Activated CD8-positive, alpha-beta memory T cell treated with anti-CD3 and anti-CD28 coated beads, Interleukin-2, amount 10 ng/mL, durations not matched to agents 7 days and 5 days (primary cell): ENCODE results near the gene MDGA2. TPM values are rescaled to one million over a fixed set of nuclear protein-coding genes. Genes with fewer than 3 reads are reported as not detected.
"Not testable (repeated sequence)": the region's sequence is repeated elsewhere in the genome, so short reads cannot be mapped to it uniquely, and the experiment has no call there.

ENCODE experiments used
- ATAC-seq: fragments of 150-1000 bp; cut with Tn5 transposase; one replicate; pipeline ENCODE4 v1.10.0; 2021; ENCODE audit warnings: moderate library complexity
- CTCF ChIA-PET: fragments of 350-600 bp; sonication (Branson Sonifier 250); formaldehyde crosslinking; loops from one replicate; lab custom pipeline; 2021; ENCODE audit warnings: antibody characterized with exemption; lab: Charles Lee
- DNase-seq: peaks from one replicate; pipeline ENCODE4 v3.0.0-alpha.2; 2020
- H3K27ac Mint-ChIP-seq: one replicate; pipeline ENCODE4 v1.8.0; 2021; ENCODE audit warnings: mild to moderate bottlenecking, mixed read lengths
- H3K27me3 Mint-ChIP-seq: one replicate; pipeline ENCODE4 v1.8.0; 2021; ENCODE audit warnings: mixed read lengths
- H3K36me3 Mint-ChIP-seq: one replicate; pipeline ENCODE4 v1.8.0; 2021; ENCODE audit warnings: mild to moderate bottlenecking, mixed read lengths
- H3K4me1 Mint-ChIP-seq: one replicate; pipeline ENCODE4 v1.8.0; 2021; ENCODE audit warnings: mixed read lengths
- H3K4me3 Mint-ChIP-seq: one replicate; pipeline ENCODE4 v1.8.0; 2021; ENCODE audit warnings: mild to moderate bottlenecking, moderate library complexity, mixed read lengths
- H3K9me3 Mint-ChIP-seq: one replicate; pipeline ENCODE4 v1.8.0; 2022; ENCODE audit warnings: low read depth, mixed read lengths
- total RNA-seq, 2 experiments: library from RNA; stranded (reverse); gene quantifications; one replicate each; pipeline ENCODE4 v1.2.3, GENCODE V29; 2021

MDGA2 gene
- total RNA-seq, 2 experiments from 2014 or later, result not detected

DNA sequence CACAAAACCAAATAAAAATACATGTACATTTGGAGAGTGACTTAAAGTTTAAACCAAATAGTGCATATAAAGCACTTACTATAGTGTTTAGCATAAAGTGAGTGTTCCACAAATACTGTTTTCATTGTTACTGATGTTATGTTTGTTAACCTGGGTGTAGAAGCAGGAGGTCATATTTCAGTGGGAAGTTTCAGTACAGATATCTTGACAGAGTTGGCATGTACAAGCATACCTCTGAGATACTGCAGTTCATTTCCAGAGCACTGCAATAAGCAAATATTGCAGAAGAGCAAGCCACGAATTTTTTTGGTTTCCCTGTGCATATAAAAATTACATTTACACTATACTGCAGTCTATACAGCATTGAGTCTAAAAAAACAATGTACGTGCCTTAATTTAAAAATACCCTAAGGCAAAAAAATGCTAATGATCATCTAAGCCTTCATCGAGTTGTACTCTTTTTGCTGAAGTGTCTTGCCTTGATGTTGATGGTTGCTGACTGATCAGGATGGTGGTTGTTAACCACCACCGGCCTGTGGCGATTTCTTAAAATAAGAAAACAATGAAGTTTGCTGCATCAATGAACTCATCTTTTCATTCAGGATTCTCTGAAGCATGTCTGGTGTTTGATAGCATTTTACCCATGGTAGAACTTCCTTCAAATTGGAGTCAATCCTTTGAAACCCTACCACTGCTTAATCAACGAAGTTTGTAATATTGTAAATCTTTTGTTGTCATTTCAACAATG lies 662.7 kb downstream of the MDGA2 start:
- CTCF ChIA-PET, result no interaction called here
- DNase-seq, result no peak
- Mint-ChIP-seq H3K9me3 (peaks cover 6% of the 10 kb centered on the region), H3K4me1 (no peaks in the 10 kb centered on the region), H3K36me3 (no peaks in the 10 kb centered on the region), H3K4me3 (no peak overlapping the region), H3K27ac (no peak overlapping the region), H3K27me3 (no peaks in the 10 kb centered on the region)
- no peak for ATAC-seq

GRCh38 chr14:47009615-47010014 lies 665.8 kb downstream of the MDGA2 start:
- ATAC-seq (no peak), DNase-seq (no peak)
- Mint-ChIP-seq H3K4me1 (no peaks in the 10 kb centered on the region), H3K27ac (no peak overlapping the region), H3K9me3 (peaks cover 3% of the 10 kb centered on the region), H3K36me3 (no peaks in the 10 kb centered on the region), H3K4me3 (no peak overlapping the region), H3K27me3 (no peaks in the 10 kb centered on the region)
- CTCF ChIA-PET, result no interaction called here

DNA sequence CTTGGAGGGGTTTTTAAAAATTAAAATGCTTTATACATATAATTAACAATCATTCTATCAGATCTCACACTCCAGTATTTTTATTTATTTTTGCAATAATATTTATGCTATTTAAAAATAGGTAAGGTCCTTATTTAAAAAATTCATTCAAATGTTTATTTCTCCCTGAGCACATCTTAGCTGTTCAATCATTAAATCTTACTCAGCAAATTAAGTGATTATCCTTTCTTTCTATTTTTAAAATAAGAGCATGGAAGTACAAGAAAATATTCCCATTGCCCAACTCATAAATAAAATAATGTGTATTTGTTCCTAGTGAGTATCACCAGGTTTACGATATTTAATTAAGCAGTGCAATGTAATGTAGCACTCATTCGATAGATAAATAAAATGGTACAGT lies 666.7 kb downstream of the MDGA2 start:
- H3K4me3 Mint-ChIP-seq, result no peak overlapping the region
- no peaks in the 10 kb centered on the region for H3K4me1 Mint-ChIP-seq
- no peak for DNase-seq
- H3K9me3 Mint-ChIP-seq, result peaks cover 3% of the 10 kb centered on the region
- H3K27me3 Mint-ChIP-seq, result no peaks in the 10 kb centered on the region
- ATAC-seq, result no peak
- CTCF ChIA-PET, result interaction anchor here (0.6 kb wide), 1 partner anchor 628 kb away, joined by 3 read pairs; no protein-coding TSS in a partner anchor
- H3K27ac Mint-ChIP-seq, result no peak overlapping the region
- no peaks in the 10 kb centered on the region for H3K36me3 Mint-ChIP-seq

GRCh38 chr14:46999661-47000060 lies 675.7 kb downstream of the MDGA2 start:
- H3K27ac Mint-ChIP-seq, result no peak overlapping the region
- DNase-seq, result no peak

DNA sequence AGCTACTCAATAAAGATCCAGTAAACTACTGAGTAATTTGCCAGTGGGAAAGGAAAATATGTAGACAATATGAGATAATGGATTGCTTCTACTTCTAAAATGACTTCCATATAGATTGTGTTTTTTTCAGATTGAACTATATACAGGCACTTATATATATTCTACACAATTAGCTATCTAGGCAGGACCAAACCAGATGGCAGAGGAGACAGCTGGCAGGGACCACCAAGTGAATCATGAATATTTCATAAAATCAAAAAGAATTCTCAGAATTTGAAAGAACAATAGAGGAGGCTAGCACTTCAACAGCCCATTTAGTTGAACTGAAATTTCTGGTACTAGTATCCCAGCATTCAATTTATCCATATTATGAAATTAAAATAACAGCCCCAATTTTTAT lies 685.8 kb downstream of the MDGA2 start:
- ATAC-seq (no peak), DNase-seq (no peak)
- CTCF ChIA-PET, result no interaction called here
- H3K27ac Mint-ChIP-seq, result no peak overlapping the region
- no peaks in the 10 kb centered on the region for H3K36me3 Mint-ChIP-seq
- no peaks in the 10 kb centered on the region for H3K27me3 Mint-ChIP-seq
- peaks cover 9% of the 10 kb centered on the region for H3K9me3 Mint-ChIP-seq
- H3K4me3 Mint-ChIP-seq, result no peak overlapping the region
- H3K4me1 Mint-ChIP-seq, result no peaks in the 10 kb centered on the region

More at GRCh38 chr14:46999661-47000060, 675.7 kb downstream of the MDGA2 start:
- CTCF ChIA-PET, result no interaction called here
- no peak overlapping the region for H3K4me3 Mint-ChIP-seq
- ATAC-seq, result no peak
- no peaks in the 10 kb centered on the region for H3K4me1 Mint-ChIP-seq
- H3K27me3 Mint-ChIP-seq, result no peaks in the 10 kb centered on the region
- H3K9me3 Mint-ChIP-seq, result peaks cover 5% of the 10 kb centered on the region
- H3K36me3 Mint-ChIP-seq, result no peaks in the 10 kb centered on the region

DNA sequence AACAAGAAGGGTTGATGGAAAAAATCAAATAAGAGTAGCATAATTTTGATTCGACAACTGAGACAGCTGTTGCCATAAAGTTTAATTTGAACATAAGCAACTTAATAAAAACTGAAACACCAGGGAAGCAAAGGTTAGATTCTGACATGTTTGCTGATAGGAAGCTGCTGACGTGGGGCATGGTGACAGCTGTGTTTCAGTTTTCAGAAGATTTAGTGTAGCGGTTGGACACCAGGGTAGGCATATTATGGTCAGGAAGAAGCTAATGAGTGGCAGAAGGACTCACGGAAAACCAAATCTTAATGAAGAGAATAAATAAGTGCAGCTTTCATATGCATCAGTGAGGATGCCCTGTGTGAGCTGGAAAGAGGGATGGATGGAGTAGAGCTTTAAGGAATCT lies 687.1 kb downstream of the MDGA2 start:
- Mint-ChIP-seq H3K9me3 (peaks cover 3% of the 10 kb centered on the region), H3K4me1 (no peaks in the 10 kb centered on the region), H3K36me3 (no peaks in the 10 kb centered on the region), H3K27me3 (no peaks in the 10 kb centered on the region), H3K27ac (no peak overlapping the region), H3K4me3 (no peak overlapping the region)
- CTCF ChIA-PET, result no interaction called here
- DNase-seq (no peak), ATAC-seq (no peak)

- no peaks in the 10 kb centered on the region for H3K27me3 Mint-ChIP-seq
- no peak for ATAC-seq
- no peak overlapping the region for H3K27ac Mint-ChIP-seq
- H3K36me3 Mint-ChIP-seq, result no peaks in the 10 kb centered on the region
- H3K4me1 Mint-ChIP-seq, result no peaks in the 10 kb centered on the region
- H3K9me3 Mint-ChIP-seq, result peaks cover 6% of the 10 kb centered on the region
- DNase-seq, result no peak
- CTCF ChIA-PET, result no interaction called here
- no peak overlapping the region for H3K4me3 Mint-ChIP-seq
Measured at GRCh38 chr14:46985529-46986380, 689.6 kb downstream of the MDGA2 start.

DNA sequence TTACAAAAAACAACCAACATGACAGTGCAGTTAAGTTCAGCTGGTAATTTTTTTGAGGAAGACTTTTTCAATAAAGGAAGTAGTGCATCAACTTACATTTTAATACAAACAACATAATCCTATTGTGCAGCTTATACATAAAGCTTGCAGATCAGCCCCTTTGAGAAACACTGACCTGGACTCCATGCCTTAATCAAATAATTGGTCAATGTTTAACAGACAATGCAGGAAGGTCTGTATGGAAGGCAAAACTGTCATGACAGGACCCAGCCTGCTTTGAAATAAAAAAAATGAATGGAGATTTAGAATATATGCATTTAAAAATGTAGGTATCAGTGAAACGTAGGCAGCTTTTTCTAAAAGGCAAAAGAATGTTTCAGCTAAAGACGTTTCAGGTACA lies 702.1 kb downstream of the MDGA2 start:
- ATAC-seq (no peak), DNase-seq (no peak)
- CTCF ChIA-PET, result no interaction called here
- Mint-ChIP-seq H3K4me3 (no peak overlapping the region), H3K36me3 (no peaks in the 10 kb centered on the region), H3K27ac (no peak overlapping the region), H3K4me1 (no peaks in the 10 kb centered on the region), H3K9me3 (peaks cover 5% of the 10 kb centered on the region), H3K27me3 (no peaks in the 10 kb centered on the region)

DNA sequence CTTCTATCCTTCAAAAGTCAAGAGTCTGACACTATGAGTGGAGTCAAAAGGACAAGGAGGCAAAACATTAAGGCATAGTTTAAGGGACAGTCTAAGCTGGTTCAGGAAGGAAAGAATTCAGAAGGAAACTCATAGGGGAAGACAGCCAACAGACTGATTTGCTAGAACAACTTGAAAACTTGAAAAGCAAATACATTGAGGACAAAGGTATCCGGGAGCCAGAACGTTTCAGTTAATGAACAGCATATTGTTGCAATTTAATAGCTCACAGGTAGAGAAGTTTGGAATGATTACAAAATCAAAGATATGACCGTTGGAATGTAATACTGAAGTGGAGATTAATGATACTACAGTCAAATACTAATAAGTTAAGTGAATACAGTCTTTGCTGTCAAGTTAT lies 711.0 kb downstream of the MDGA2 start:
- H3K36me3 Mint-ChIP-seq, result no peaks in the 10 kb centered on the region
- H3K4me1 Mint-ChIP-seq, result no peaks in the 10 kb centered on the region
- H3K4me3 Mint-ChIP-seq, result no peak overlapping the region
- CTCF ChIA-PET, result no interaction called here
- H3K27me3 Mint-ChIP-seq, result no peaks in the 10 kb centered on the region
- DNase-seq, result no peak
- no peak for ATAC-seq
- H3K27ac Mint-ChIP-seq, result no peak overlapping the region
- H3K9me3 Mint-ChIP-seq, result peaks cover 11% of the 10 kb centered on the region

- ATAC-seq, result no peak
- DNase-seq, result no peak
- Mint-ChIP-seq H3K27me3 (no peaks in the 10 kb centered on the region), H3K9me3 (peaks cover 5% of the 10 kb centered on the region), H3K4me1 (no peaks in the 10 kb centered on the region), H3K27ac (no peak overlapping the region), H3K4me3 (no peak overlapping the region), H3K36me3 (no peaks in the 10 kb centered on the region)
- CTCF ChIA-PET, result no interaction called here
Measured at GRCh38 chr14:46951103-46951502, 724.3 kb downstream of the MDGA2 start.

GRCh38 chr14:46940611-46941010 lies 734.8 kb downstream of the MDGA2 start:
- ATAC-seq (no peak), DNase-seq (no peak)
- peaks cover 5% of the 10 kb centered on the region for H3K9me3 Mint-ChIP-seq
- H3K27me3 Mint-ChIP-seq, result no peaks in the 10 kb centered on the region
- H3K36me3 Mint-ChIP-seq, result no peaks in the 10 kb centered on the region
- no peak overlapping the region for H3K4me3 Mint-ChIP-seq
- CTCF ChIA-PET, result no interaction called here
- H3K4me1 Mint-ChIP-seq, result no peaks in the 10 kb centered on the region
- no peak overlapping the region for H3K27ac Mint-ChIP-seq

DNA sequence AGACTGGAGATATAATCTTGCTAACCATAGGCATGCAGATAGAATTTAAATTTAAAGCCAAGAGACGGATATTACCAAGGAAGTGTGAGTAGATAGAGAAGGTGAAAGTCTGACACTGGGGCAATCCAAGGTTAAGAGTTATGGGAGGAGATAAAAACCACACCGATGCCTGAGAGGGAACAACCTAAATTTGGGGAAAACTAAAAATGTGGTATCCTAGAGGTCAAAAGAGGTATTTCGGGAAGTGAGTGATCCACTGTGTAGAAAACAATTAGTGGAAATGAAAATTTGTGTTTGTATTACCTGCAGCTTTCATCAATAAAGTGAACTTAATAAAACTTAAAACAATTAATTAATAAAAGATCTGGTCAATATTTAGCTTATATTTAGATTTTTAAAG lies 754.9 kb downstream of the MDGA2 start:
- CTCF ChIA-PET, result no interaction called here
- ATAC-seq (no peak), DNase-seq (no peak)
- Mint-ChIP-seq H3K27me3 (no peaks in the 10 kb centered on the region), H3K27ac (no peak overlapping the region), H3K4me1 (no peaks in the 10 kb centered on the region), H3K36me3 (no peaks in the 10 kb centered on the region), H3K9me3 (peaks cover 11% of the 10 kb centered on the region), H3K4me3 (no peak overlapping the region)

GRCh38 chr14:46915539-46915938 lies 759.9 kb downstream of the MDGA2 start:
- ATAC-seq, H3K27ac Mint-ChIP-seq, H3K36me3 Mint-ChIP-seq, DNase-seq, CTCF ChIA-PET, H3K4me3 Mint-ChIP-seq, H3K4me1 Mint-ChIP-seq, H3K27me3 Mint-ChIP-seq, H3K9me3 Mint-ChIP-seq: not testable (repeated sequence)

- Mint-ChIP-seq H3K27me3 (no peaks in the 10 kb centered on the region), H3K9me3 (peaks cover 4% of the 10 kb centered on the region), H3K4me3 (no peak overlapping the region), H3K36me3 (no peaks in the 10 kb centered on the region), H3K4me1 (no peaks in the 10 kb centered on the region), H3K27ac (no peak overlapping the region)
- CTCF ChIA-PET, result no interaction called here
- ATAC-seq (no peak), DNase-seq (no peak)
Measured at GRCh38 chr14:46902837-46903236, 772.6 kb downstream of the MDGA2 start.
